ENCODE results near the gene FECH. TPM values are rescaled to one million over a fixed set of nuclear protein-coding genes. Genes with fewer than 3 reads are reported as not detected.
"Not testable (repeated sequence)": the region's sequence is repeated elsewhere in the genome, so short reads cannot be mapped to it uniquely, and the experiment has no call there.

FECH gene
- total RNA-seq, 1 experiment from 2014 or later: 43.3 TPM

GRCh38 chr18:57533868-57534510, 52.5 kb downstream of the FECH start:
- no peak for DNase-seq (ENCODE audit: extremely low read depth, low read depth)

- no peak for DNase-seq (ENCODE audit: extremely low read depth, low read depth)
These were observed 53.3 kb downstream of the FECH start for GRCh38 chr18:57533006-57533867.

- no peak for DNase-seq (ENCODE audit: extremely low read depth, low read depth)
These were observed 57.4 kb downstream of the FECH start for GRCh38 chr18:57529151-57529550.

- DNase-seq (ENCODE audit: extremely low read depth, low read depth): no peak
These were observed 58.8 kb downstream of the FECH start for GRCh38 chr18:57527556-57528229.

GRCh38 chr18:57523171-57523956, 63.1 kb downstream of the FECH start:
- no peak for DNase-seq (ENCODE audit: extremely low read depth, low read depth)

GRCh38 chr18:57522348-57522747, 64.2 kb downstream of the FECH start:
- DNase-seq (ENCODE audit: extremely low read depth, low read depth): not testable (repeated sequence)

GRCh38 chr18:57519668-57520424, 66.7 kb downstream of the FECH start:
- no peak for DNase-seq (ENCODE audit: extremely low read depth, low read depth)

- no peak for DNase-seq (ENCODE audit: extremely low read depth, low read depth)
These were observed 68.0 kb downstream of the FECH start for GRCh38 chr18:57518533-57518932.

- no peak for DNase-seq (ENCODE audit: extremely low read depth, low read depth)
These were observed 70.4 kb downstream of the FECH start for GRCh38 chr18:57516056-57516455.

GRCh38 chr18:57505231-57505630, 81.3 kb downstream of the FECH start:
- no peak for DNase-seq (ENCODE audit: extremely low read depth, low read depth)

- no peak for DNase-seq (ENCODE audit: extremely low read depth, low read depth)
These were observed 83.9 kb downstream of the FECH start for GRCh38 chr18:57502624-57503023.

- DNase-seq (ENCODE audit: extremely low read depth, low read depth): no peak
These were observed 87.7 kb downstream of the FECH start for GRCh38 chr18:57498682-57499256.

Other genes starting within 250 kb of the FECH start
- not detected in 2 replicates for gene ST8SIA3, start 234.1 kb downstream of the FECH start, total RNA-seq (2014; rRNA removed; shearing (Covaris generic))
- gene ONECUT2, start 151.3 kb downstream of the FECH start, total RNA-seq (2014; rRNA removed; shearing (Covaris generic)): 0.17 and 0.22 TPM in 2 replicates
- 355 and 373 TPM in 2 replicates for gene NARS1, start 35.1 kb upstream of the FECH start, total RNA-seq (2014; rRNA removed; shearing (Covaris generic))
- 0.25 and 0.26 TPM in 2 replicates for gene ATP8B1, start 216.6 kb upstream of the FECH start, total RNA-seq (2014; rRNA removed; shearing (Covaris generic))